Effector memory CD4-positive, alpha-beta T cell (primary cell): ENCODE data around the gene RABAC1.

Experiments used
- DNase-seq, 3 donors: peaks; one replicate each; pipeline ENCODE4 v3.0.0-alpha.2; 2020
- H3K27ac ChIP-seq: 2 replicates; pipeline ENCODE4 v1.7.0; 2013; ENCODE audit warnings: mild to moderate bottlenecking, low read length, moderate library complexity; ENCODE audit not compliant: insufficient read depth, poor library complexity, severe bottlenecking
- H3K27me3 ChIP-seq: replicated peaks from 2 replicates; pipeline ENCODE4 v1.7.0; 2013; ENCODE audit warnings: mild to moderate bottlenecking, low read length; ENCODE audit not compliant: insufficient read depth, control insufficient read depth, poor library complexity, severe bottlenecking
- H3K36me3 ChIP-seq: 2 replicates; pipeline ENCODE4 v1.7.0; 2013; ENCODE audit warnings: mild to moderate bottlenecking, low read length, moderate library complexity; ENCODE audit not compliant: control insufficient read depth, insufficient read depth
- H3K4me1 ChIP-seq: 2 replicates; pipeline ENCODE4 v1.7.0; 2013; ENCODE audit warnings: low read length, mild to moderate bottlenecking; ENCODE audit not compliant: control insufficient read depth, insufficient read depth, poor library complexity, severe bottlenecking
- H3K4me3 ChIP-seq: 2 replicates; pipeline ENCODE4 v1.7.0; 2013; ENCODE audit warnings: low read length, low read depth, mild to moderate bottlenecking; ENCODE audit not compliant: insufficient read depth, poor library complexity, severe bottlenecking
- H3K9me3 ChIP-seq: 2 replicates; pipeline ENCODE4 v1.7.0; 2013; ENCODE audit warnings: mild to moderate bottlenecking, low read length, moderate library complexity; ENCODE audit not compliant: control insufficient read depth

RABAC1 gene

GRCh38 chr19:41910240-41910991 is 48.7 kb downstream of the RABAC1 start:
- no peak for DNase-seq
- Histone ChIP-seq H3K27ac (no peak overlapping the region), H3K27me3 (peaks cover 14% of the 10 kb centered on the region), H3K4me1 (peaks cover 36% of the 10 kb centered on the region), H3K36me3 (peaks cover 20% of the 10 kb centered on the region), H3K9me3 (no peaks in the 10 kb centered on the region), H3K4me3 (no peak overlapping the region)

- Histone ChIP-seq H3K27me3 (peaks cover 10% of the 10 kb centered on the region), H3K9me3 (no peaks in the 10 kb centered on the region), H3K4me3 (no peak overlapping the region), H3K36me3 (peaks cover 27% of the 10 kb centered on the region), H3K27ac (no peak overlapping the region), H3K4me1 (peaks cover 30% of the 10 kb centered on the region)
- DNase-seq: no peak
Observed at GRCh38 chr19:41909706-41910105, 49.4 kb downstream of the RABAC1 start.

- peaks cover 35% of the 10 kb centered on the region for H3K36me3 ChIP-seq
- peaks cover 31% of the 10 kb centered on the region for H3K4me1 ChIP-seq
- no peak for DNase-seq
- H3K9me3 ChIP-seq: no peaks in the 10 kb centered on the region
- H3K4me3 ChIP-seq: no peak overlapping the region
- H3K27me3 ChIP-seq: peaks cover 7% of the 10 kb centered on the region
- no peak overlapping the region for H3K27ac ChIP-seq
Observed at GRCh38 chr19:41908724-41909464, 50.2 kb downstream of the RABAC1 start.

GRCh38 chr19:41907994-41908615 is 51.0 kb downstream of the RABAC1 start:
- Histone ChIP-seq H3K9me3 (no peaks in the 10 kb centered on the region), H3K4me3 (no peak overlapping the region), H3K27me3 (no peaks in the 10 kb centered on the region), H3K4me1 (peaks cover 23% of the 10 kb centered on the region), H3K36me3 (peaks cover 43% of the 10 kb centered on the region), H3K27ac (no peak overlapping the region)
- no peak for DNase-seq

- Histone ChIP-seq H3K27me3 (no peaks in the 10 kb centered on the region), H3K36me3 (peaks cover 53% of the 10 kb centered on the region), H3K4me3 (no peak overlapping the region), H3K27ac (no peak overlapping the region), H3K9me3 (no peaks in the 10 kb centered on the region), H3K4me1 (peaks cover 14% of the 10 kb centered on the region)
- DNase-seq: no peak
Observed at GRCh38 chr19:41906916-41907680, 52.0 kb downstream of the RABAC1 start.
